Activated CD8-positive, alpha-beta memory T cell treated with anti-CD3 and anti-CD28 coated beads for 4 hours (primary cell): ENCODE data around the gene SLC16A3.

Source experiments
- DNase-seq, 2 donors: peaks; one replicate each; pipeline ENCODE4 v3.0.0-alpha.2; 2020; ENCODE audit warnings: low read depth in 2 of 2

SLC16A3 gene

DNA sequence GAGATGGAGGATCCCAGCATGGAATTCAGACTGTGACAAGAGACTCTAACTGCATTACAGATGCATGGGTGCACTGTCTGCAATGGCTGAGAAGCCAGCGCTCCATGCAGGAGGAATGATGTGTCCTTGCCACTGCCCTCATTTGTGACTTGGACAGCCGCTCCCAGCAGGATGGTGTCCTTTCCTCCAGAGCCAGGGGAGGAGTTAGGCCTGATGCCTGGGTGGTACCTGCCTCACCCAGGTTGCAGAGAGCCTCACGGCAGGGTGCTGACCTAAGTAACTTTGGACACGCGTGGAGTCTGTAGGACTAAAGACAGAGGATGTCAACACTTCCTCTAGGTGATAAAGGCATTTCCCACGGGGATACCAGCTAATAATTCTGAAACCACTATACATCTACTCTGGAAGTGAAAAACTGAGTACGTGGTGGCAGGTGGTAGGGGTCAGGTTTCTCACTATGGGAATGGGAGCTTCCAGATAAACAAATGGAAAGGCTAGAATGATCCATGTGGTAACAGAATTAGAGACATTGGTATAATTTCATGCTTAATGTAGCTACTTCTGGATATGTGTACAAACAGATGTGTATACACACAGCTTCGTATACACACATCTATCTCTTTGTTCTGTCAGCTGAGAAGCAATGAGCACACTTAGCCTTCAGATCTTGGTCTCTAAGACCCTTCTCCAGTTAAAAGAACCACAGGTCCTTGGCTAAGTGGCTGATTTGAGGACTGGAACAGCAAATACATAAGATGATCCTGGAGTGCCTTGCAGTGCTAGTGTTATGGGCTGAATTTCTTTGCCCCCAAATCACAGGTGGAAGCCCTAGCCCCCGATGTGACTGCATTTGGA, 58.4 kb downstream of the SLC16A3 start:
- no peak for DNase-seq

- DNase-seq: no peak
Observed at GRCh38 chr17:82287868-82288801, 59.3 kb downstream of the SLC16A3 start.
